ENCODE data around the gene MYO7A.

DNA sequence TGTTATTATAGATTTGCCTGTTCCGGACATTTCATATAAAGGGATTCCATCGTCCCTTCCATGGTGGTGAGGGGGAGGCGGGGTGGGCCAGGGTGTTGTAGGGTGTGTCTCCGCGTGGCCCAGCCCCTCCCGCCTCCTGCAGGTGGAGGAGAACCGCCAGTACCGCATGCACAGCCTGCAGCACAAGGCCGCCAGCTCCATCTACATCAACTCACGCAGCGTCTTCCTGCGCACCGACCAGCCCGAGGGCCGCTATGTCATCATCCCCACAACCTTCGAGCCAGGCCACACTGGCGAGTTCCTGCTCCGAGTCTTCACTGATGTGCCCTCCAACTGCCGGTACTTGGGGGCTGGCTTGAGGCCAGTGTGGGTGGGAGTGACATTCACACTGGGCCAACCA lies 7.5 kb upstream of the MYO7A start:
- TF ChIP-seq, protein P1, sequence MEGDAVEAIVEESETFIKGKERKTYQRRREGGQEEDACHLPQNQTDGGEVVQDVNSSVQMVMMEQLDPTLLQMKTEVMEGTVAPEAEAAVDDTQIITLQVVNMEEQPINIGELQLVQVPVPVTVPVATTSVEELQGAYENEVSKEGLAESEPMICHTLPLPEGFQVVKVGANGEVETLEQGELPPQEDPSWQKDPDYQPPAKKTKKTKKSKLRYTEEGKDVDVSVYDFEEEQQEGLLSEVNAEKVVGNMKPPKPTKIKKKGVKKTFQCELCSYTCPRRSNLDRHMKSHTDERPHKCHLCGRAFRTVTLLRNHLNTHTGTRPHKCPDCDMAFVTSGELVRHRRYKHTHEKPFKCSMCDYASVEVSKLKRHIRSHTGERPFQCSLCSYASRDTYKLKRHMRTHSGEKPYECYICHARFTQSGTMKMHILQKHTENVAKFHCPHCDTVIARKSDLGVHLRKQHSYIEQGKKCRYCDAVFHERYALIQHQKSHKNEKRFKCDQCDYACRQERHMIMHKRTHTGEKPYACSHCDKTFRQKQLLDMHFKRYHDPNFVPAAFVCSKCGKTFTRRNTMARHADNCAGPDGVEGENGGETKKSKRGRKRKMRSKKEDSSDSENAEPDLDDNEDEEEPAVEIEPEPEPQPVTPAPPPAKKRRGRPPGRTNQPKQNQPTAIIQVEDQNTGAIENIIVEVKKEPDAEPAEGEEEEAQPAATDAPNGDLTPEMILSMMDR (IDR thresholded peaks at IDR 0.05), result no peak
- no peak for TF ChIP-seq POLR2A (IDR thresholded peaks at IDR 0.05)
- TF ChIP-seq EP300 (IDR thresholded peaks at IDR 0.05), result no peak
- TF ChIP-seq POLR2AphosphoS5 (IDR thresholded peaks at IDR 0.05), result no peak
